Central memory CD8-positive, alpha-beta T cell (primary cell): ENCODE results near the gene ATXN1.

Source experiments
- ATAC-seq: fragments of 150-1000 bp; cut with Tn5 transposase; replicated peaks from 2 replicates; pipeline ENCODE4 v1.10.0; 2022; ENCODE audit warnings: mild to moderate bottlenecking, moderate FRiP score, moderate number of reproducible peaks; ENCODE audit not compliant: poor library complexity, severe bottlenecking; ENCODE audit errors: extremely low read depth
- DNase-seq, 2 donors: peaks; one replicate each; pipeline ENCODE4 v3.0.0; 2021; ENCODE audit warnings: low spot score in 2 of 2
- H3K27ac Mint-ChIP-seq: one replicate; pipeline ENCODE4 v1.8.0; 2022; ENCODE audit warnings: low read depth, mild to moderate bottlenecking, moderate library complexity, mixed read lengths
- H3K27me3 Mint-ChIP-seq: one replicate; pipeline ENCODE4 v1.8.0; 2022; ENCODE audit warnings: mixed read lengths
- H3K36me3 Mint-ChIP-seq: one replicate; pipeline ENCODE4 v1.8.0; 2022; ENCODE audit warnings: mild to moderate bottlenecking, moderate library complexity, mixed read lengths; ENCODE audit not compliant: insufficient read depth
- H3K4me1 Mint-ChIP-seq: one replicate; pipeline ENCODE4 v1.8.0; 2022; ENCODE audit warnings: mixed read lengths
- H3K4me3 Mint-ChIP-seq: one replicate; pipeline ENCODE4 v1.8.0; 2022; ENCODE audit warnings: mild to moderate bottlenecking, moderate library complexity, mixed read lengths
- H3K9me3 Mint-ChIP-seq: one replicate; pipeline ENCODE4 v1.8.0; 2022; ENCODE audit warnings: mixed read lengths

ATXN1 gene

DNA sequence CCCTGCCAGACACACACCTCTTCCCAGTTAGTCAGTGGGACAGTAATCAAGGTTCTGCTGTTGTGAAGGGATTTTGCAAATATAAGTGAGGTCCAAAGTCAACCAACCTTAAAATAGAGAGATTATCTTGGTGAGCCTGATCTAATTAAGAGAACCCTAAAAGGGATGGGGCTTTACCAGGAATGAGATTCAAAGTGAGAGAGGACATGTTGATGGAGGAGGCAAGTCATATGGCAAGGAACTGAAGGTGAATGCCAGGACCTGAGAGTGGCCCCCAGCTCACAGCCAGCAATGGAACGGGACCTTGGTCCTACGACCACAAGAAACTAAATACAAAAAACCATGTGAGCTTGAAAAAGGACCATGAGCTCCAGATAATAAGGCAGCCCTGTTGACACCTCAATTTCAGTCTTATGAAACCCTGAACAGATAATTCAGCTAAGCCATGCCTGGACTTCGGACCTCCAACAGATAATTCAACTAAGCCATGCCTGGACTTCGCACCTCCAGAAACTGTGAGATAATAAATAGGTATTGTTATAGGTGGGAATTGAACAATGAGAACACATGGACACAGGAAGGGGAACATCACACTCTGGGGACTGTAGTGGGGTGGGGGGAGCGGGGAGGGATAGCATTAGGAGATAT lies 269.5 kb downstream of the ATXN1 start:
- no peaks in the 10 kb centered on the region for H3K9me3 Mint-ChIP-seq
- no peak overlapping the region for H3K4me3 Mint-ChIP-seq
- DNase-seq (no peak), ATAC-seq (no peak)
- H3K27ac Mint-ChIP-seq = no peak overlapping the region
- peaks cover 9% of the 10 kb centered on the region for H3K36me3 Mint-ChIP-seq
- H3K27me3 Mint-ChIP-seq = no peaks in the 10 kb centered on the region
- H3K4me1 Mint-ChIP-seq = peaks cover 73% of the 10 kb centered on the region

DNA sequence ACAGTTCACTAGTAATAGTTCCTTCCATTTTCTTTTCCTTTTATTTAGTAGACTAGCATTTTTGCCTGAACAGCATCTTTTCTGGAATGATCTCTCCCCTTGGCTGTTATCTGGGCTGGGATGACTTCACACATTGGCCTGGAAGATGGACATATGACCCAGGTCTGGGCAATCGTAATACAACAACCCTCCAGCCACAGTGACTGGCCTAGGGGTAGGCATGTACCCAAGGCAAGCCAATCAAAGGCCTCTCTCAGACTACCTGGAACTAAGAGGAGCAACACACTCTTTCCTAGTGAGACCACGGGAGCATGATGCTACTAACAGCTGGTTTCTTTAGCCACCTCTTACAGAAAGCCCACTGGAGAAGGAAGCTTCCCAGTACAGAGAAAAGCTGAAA lies 270.6 kb downstream of the ATXN1 start:
- no peaks in the 10 kb centered on the region for H3K27me3 Mint-ChIP-seq
- H3K4me1 Mint-ChIP-seq = peaks cover 77% of the 10 kb centered on the region
- H3K4me3 Mint-ChIP-seq = no peak overlapping the region
- H3K27ac Mint-ChIP-seq = peak overlapping the region; percentile 59
- H3K36me3 Mint-ChIP-seq = peaks cover 15% of the 10 kb centered on the region
- no peaks in the 10 kb centered on the region for H3K9me3 Mint-ChIP-seq
- ATAC-seq (no peak), DNase-seq (no peak)

DNA sequence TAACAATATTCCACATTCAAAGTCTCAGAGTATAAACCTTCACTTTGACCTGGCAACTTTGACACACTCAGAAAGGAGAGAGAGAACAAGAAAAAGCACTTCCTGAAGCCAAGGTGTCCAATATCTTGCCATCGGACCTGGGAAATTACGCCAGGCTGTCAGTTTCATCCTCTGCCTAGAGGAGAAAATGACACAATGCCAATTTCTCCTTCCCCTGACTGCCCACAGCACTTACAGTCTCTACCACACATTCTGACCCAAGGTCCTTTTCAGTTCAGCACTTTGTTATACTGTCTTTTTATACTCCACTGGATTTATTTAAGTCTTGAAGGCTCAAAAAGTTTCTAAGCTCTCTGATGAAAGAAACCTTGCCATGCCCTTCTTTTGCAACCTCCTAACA lies 272.4 kb downstream of the ATXN1 start:
- H3K27me3 Mint-ChIP-seq = no peaks in the 10 kb centered on the region
- ATAC-seq (no peak), DNase-seq (no peak)
- H3K27ac Mint-ChIP-seq = peak overlapping the region; percentile 94
- peaks cover 78% of the 10 kb centered on the region for H3K4me1 Mint-ChIP-seq
- H3K36me3 Mint-ChIP-seq = peaks cover 22% of the 10 kb centered on the region
- H3K4me3 Mint-ChIP-seq = peak overlapping the region; percentile 71
- H3K9me3 Mint-ChIP-seq = no peaks in the 10 kb centered on the region

DNA sequence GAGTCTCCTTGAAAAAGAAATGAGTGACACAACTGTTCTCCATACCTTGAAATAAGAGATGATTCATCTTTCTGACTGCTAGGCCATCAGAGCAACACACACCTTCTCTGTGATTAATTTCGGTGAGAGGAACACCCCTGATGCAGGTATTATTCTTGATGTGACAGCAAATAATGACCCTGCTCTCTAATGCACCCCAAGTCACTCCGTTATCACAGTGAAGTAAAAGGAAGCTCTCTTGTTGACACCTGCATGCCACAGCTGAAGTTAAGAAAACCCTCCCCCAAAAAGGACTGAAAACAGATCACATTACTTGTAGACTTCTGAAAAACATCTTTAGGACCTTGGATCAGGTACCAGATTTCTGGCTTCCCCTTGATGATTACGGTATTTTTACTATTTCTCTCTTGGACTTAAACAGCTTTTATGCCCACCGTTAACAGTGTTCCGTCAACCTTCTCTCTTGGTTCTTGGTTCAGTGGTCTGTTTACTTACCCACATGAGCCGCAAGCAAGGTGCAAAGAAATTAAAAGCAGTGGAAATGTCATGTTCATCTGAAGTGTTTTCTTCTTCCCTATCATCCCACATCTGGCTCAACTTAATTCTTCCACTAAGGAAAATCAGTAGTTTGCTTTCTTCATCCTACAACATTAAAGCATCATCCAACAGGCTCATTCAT lies 273.1 kb downstream of the ATXN1 start:
- Mint-ChIP-seq H3K27ac (peak overlapping the region; percentile 94), H3K9me3 (no peaks in the 10 kb centered on the region), H3K4me3 (peak overlapping the region; percentile 71), H3K4me1 (peaks cover 81% of the 10 kb centered on the region), H3K27me3 (no peaks in the 10 kb centered on the region), H3K36me3 (peaks cover 27% of the 10 kb centered on the region)
- ATAC-seq (peak; percentile 59), DNase-seq (no peak)

DNA sequence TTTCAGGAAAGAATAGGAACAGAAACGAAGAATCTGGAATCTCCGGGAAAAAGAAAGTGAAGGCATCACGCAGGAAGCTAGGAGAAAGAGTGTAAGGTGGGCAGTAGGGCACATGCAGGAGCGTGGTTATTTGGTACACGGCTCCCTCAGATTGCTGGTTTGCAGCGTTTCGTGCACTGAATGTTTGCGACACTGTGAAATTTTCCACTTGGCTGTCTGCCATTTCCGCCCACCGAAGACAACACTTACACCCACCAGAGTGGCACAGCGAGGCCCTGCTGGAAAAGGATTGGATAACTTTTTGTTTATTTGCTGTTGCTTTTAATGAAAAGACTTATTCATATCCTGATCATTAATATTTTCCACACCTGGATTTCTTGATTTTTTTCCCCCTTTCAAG lies 274.6 kb downstream of the ATXN1 start:
- ATAC-seq (no peak), DNase-seq (peak; percentile 33 to 49)
- H3K27me3 Mint-ChIP-seq = no peaks in the 10 kb centered on the region
- peaks cover 29% of the 10 kb centered on the region for H3K36me3 Mint-ChIP-seq
- H3K9me3 Mint-ChIP-seq = no peaks in the 10 kb centered on the region
- peak overlapping the region; percentile 71 for H3K4me3 Mint-ChIP-seq
- H3K27ac Mint-ChIP-seq = peak overlapping the region; percentile 94
- peaks cover 80% of the 10 kb centered on the region for H3K4me1 Mint-ChIP-seq

DNA sequence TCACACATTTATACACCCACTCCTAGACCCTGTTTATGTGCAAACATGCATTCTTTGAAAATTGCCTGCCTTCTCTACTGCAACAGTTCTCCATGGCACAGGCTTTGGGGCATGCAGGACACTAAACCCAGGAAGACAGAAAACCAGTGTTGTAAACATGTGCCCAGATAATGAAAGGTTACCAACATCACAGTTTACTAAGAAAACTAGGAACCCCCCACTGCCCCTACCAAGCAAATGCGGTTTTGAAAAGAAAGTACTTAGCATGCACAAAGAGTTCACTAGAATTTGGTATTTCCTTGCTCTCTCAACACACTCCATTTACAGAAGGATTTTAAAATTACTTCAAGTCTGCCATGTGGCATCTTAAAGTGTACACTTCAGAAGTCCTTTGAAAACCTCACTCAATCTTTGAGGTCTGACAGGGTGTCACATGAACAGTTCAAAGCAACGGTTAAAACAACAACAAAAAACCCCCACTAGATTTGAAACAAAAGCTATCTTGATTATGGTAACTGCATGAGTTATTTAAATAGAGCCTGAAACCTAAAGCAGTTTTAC lies 277.9 kb downstream of the ATXN1 start:
- H3K36me3 Mint-ChIP-seq = peaks cover 33% of the 10 kb centered on the region
- H3K4me1 Mint-ChIP-seq = peaks cover 76% of the 10 kb centered on the region
- no peaks in the 10 kb centered on the region for H3K9me3 Mint-ChIP-seq
- no peaks in the 10 kb centered on the region for H3K27me3 Mint-ChIP-seq
- H3K4me3 Mint-ChIP-seq = peak overlapping the region; percentile 54
- DNase-seq (peak in 1 of 2 donors; percentile 40), ATAC-seq (peak; percentile 36)
- H3K27ac Mint-ChIP-seq = peak overlapping the region; percentile 94

DNA sequence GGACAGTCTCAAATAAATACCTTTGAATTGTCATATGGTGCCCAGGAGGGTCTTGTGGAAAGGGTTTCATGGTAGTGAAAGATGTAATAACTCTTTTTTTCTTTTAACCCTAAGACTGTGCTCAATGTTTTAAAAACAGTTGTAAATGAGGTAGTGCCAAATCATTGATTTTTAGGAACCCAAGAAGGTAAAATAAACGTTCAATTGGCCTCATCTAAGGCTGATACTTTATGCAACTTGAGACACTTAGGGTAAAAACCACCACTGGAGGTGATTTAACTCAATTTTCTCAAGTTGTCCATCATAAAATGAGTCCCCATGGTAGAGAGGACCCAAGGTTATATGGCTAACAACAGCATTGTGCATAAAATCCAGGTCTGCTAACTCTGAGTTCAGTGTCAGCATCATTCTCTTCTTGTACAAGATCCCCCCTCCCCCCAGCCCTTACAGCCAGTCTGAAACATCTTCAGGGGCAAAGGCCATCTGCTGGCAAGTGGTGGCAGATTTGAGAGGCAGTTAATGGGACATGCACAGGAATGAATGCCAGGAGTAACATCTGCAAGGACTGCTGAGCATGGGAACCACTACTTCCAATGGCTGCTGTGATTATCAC lies 278.5 kb downstream of the ATXN1 start:
- H3K27ac Mint-ChIP-seq = peak overlapping the region; percentile 94
- H3K4me1 Mint-ChIP-seq = peaks cover 70% of the 10 kb centered on the region
- ATAC-seq (no peak), DNase-seq (no peak)
- peak overlapping the region; percentile 54 for H3K4me3 Mint-ChIP-seq
- no peaks in the 10 kb centered on the region for H3K9me3 Mint-ChIP-seq
- no peaks in the 10 kb centered on the region for H3K27me3 Mint-ChIP-seq
- H3K36me3 Mint-ChIP-seq = peaks cover 33% of the 10 kb centered on the region

DNA sequence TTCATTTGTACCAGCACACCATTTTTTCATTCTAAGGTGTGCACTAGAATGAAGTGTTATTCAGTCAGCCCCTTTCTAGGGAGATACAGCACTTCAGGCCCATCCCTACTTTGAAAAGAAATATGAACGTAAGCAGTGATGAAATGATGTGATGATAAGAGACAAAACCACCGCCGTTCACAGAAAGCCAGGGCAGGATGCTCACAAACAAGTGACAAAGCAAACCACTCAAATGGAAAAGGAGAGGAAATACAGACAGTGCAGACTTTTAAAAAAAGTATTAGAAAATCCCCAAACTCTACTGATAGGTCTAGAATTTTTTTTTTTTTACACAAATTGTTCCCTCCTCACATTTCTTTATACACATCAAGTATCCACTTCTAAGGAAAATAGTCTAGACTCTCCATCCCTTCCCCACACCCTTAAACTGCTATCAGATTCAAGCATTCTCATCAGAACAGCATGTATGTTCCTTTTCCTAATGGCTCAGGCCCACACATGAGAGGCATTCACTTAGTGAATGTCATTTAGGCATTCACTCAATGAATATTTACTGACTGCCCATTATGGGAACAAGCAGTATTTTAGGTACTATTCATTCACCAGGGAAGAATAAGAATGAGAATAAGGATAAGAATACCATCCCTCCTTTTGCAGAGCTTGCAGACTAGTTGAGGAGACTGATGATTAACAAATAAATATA lies 279.4 kb downstream of the ATXN1 start:
- Mint-ChIP-seq H3K27me3 (no peaks in the 10 kb centered on the region), H3K27ac (peak overlapping the region; percentile 94), H3K4me1 (peaks cover 65% of the 10 kb centered on the region), H3K9me3 (no peaks in the 10 kb centered on the region), H3K4me3 (peak overlapping the region; percentile 34), H3K36me3 (peaks cover 36% of the 10 kb centered on the region)
- DNase-seq = peak in 1 of 2 donors; percentile 76
- peak; percentile 89 for ATAC-seq

DNA sequence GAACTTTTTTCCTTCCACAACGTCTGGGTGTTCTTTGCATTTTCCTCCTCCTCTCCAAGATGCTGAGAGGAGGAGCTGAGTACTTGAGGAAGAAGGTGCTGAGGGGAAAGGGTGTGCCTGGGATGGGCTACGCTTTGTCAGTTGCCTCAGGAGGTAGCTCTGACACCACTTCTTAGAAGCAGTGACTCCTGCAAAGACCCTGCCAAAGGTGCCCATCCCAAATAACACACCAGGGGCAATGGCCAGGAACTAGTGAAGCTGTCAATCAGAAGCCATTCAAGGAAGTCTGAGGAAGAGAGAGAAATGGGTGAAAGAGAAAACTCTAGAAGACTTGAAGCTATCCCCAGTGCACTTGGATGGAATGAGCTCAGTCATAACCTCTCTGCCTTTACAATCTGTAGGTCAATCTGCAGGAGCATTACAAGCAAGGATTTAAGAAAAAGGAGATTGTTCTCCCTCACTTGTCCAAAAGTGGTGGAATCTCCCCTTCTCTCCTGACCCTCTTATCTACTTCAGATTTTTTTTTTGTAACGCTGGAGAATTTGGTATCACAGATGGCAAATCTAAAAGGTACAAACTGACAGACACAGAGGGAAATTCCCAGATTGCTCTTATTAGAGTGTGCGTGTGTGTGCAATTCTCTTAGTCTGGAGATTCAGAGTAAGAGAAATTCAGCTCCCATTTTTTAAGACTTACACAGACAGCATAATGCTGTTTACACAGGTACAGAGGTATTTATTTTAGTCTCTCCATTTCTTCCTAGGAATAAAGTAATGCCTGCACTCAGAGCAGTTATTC lies 280.3 kb downstream of the ATXN1 start:
- H3K9me3 Mint-ChIP-seq = no peaks in the 10 kb centered on the region
- DNase-seq = no peak
- H3K4me1 Mint-ChIP-seq = peaks cover 59% of the 10 kb centered on the region
- H3K4me3 Mint-ChIP-seq = peak overlapping the region; percentile 34
- no peaks in the 10 kb centered on the region for H3K27me3 Mint-ChIP-seq
- peaks cover 34% of the 10 kb centered on the region for H3K36me3 Mint-ChIP-seq
- peak overlapping the region; percentile 94 for H3K27ac Mint-ChIP-seq
- peak; percentile 26 for ATAC-seq

DNA sequence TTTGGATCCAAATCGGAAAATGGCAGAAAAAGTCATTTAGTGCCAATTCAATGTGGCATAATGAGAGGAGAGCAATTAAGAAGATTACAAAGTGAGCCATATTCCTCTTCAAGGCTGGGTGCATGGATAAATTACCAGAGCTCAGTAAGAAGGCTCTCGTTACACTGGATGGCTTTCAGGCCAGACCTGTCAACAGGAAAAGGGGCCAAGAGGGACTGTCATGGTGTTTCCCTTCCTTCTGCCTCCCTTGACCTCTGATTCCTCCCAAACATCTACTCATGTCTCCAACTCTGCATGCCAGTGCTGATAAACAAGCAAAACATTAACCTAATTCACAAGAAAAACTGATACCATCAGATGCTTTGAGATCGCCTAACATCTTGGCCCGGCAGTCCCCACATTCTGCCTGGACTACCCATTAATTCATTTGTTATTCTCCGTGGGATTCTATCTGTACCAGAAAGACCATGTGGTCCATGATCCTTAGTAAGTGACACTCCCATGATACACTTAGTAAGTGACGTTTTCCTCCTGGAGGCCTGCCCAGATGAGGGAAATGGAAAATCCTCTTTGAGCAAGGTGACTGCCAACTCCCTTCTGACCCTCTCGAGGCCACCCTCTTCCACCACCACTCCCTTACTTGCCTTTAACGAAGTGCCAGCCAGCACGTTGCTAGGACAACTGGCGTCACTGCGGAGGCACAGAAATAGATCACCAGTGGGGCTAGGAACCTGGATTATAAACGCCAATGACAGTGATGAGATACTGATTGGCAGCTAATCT lies 283.7 kb downstream of the ATXN1 start:
- peaks cover 30% of the 10 kb centered on the region for H3K36me3 Mint-ChIP-seq
- H3K4me1 Mint-ChIP-seq = peaks cover 57% of the 10 kb centered on the region
- no peaks in the 10 kb centered on the region for H3K27me3 Mint-ChIP-seq
- DNase-seq = no peak
- ATAC-seq = no peak
- H3K9me3 Mint-ChIP-seq = no peaks in the 10 kb centered on the region
- no peak overlapping the region for H3K27ac Mint-ChIP-seq
- H3K4me3 Mint-ChIP-seq = no peak overlapping the region

DNA sequence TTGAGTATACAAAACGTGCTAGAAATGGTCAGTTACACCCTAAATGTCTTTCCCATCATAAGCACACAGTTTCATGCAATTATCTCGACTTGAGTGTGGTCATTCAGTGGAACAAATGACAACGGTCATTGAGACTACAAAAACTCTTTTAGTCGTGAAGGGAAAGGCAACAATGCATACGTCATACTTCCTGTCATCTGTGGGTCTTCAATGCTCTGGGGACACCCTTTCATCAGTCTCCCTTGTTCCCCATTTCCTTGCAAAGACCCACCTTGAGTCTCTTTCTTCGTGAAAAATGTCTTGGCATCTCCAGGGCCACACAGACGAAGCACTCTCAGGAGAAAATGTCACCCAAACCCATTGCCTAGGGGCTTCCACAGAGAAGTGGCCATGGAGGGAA lies 284.4 kb downstream of the ATXN1 start:
- Mint-ChIP-seq H3K9me3 (no peaks in the 10 kb centered on the region), H3K27ac (no peak overlapping the region), H3K4me1 (peaks cover 59% of the 10 kb centered on the region), H3K36me3 (peaks cover 27% of the 10 kb centered on the region), H3K27me3 (no peaks in the 10 kb centered on the region), H3K4me3 (no peak overlapping the region)
- ATAC-seq (no peak), DNase-seq (no peak)
